Body of pancreas (tissue), 4 donors: ENCODE measurements around the gene RETREG1.

Experiments used
- CTCF ChIP-seq, 7 experiments: fragments of 450-650 bp in 4 of 7; fragments of 200-600 bp in 3 of 7; sonication (generic) in 3 of 7; IDR thresholded peaks; one replicate each; pipeline ENCODE4 v1.5.1; 2016 to 2019; ENCODE audit warnings: antibody characterized with exemption in 7 of 7
- POLR2A ChIP-seq, 3 donors: fragments of 450-650 bp; IDR thresholded peaks; one replicate each; pipeline ENCODE4 v1.6.1; 2016; ENCODE audit warnings: antibody characterized with exemption in 3 of 3, mild to moderate bottlenecking in 2 of 3

- TF ChIP-seq CTCF (IDR thresholded peaks at IDR 0.05): no peak
- TF ChIP-seq POLR2A (IDR thresholded peaks at IDR 0.05): peak in 1 of 3 donors; percentile 1
These were observed 96.0 kb downstream of the RETREG1 start for GRCh38 chr5:16520841-16521240.
